Lower leg skin (tissue), 4 donors: ENCODE data around the gene CR1L. TPM values are rescaled to one million over a fixed set of nuclear protein-coding genes. Genes with fewer than 3 reads are reported as not detected.

Experiments
- DNase-seq, 2 donors: peaks; one replicate each; pipeline ENCODE4 v3.0.0-alpha.2; 2019; ENCODE audit warnings: low spot score in 2 of 2
- H3K4me3 ChIP-seq: fragments of 200-600 bp; sonication (generic); 2 replicates; pipeline ENCODE4 v1.5.1; 2017; ENCODE audit warnings: mild to moderate bottlenecking, low read depth; ENCODE audit not compliant: poor library complexity, severe bottlenecking
- CTCF ChIP-seq, 3 donors: fragments of 450-650 bp; IDR thresholded peaks; one replicate each; pipeline ENCODE4 v1.5.1; 2016; ENCODE audit warnings: antibody characterized with exemption in 3 of 3, mild to moderate bottlenecking in 3 of 3, moderate library complexity in 2 of 3
- POLR2A ChIP-seq, 2 donors: fragments of 450-650 bp; IDR thresholded peaks; one replicate each; pipeline ENCODE4 v1.6.1; 2016 to 2017; ENCODE audit warnings: antibody characterized with exemption in 2 of 2, mild to moderate bottlenecking in 1 of 2, moderate library complexity in 1 of 2
- WGBS, 2 donors: methylation state at CpG; one replicate each; pipeline ENCODE4 v1.1.5; 2018; 5-methylcytosine and 5-hydroxymethylcytosine counted together
- intact Hi-C: fragments of 100-400 bp; cut with DNase I; formaldehyde crosslinking; loops from one replicate; pipeline ENCODE4 v1.15.0; 2023; ENCODE audit warnings: low total_unique reads
- total RNA-seq, 4 donors: library from RNA; depleted of rRNA; stranded (reverse); fragments of >200 nt; gene quantifications; one replicate each; pipeline ENCODE4 v1.1.0, GENCODE V29; 2016

The CR1L gene
- total RNA-seq, 4 donors from 2014 or later = not detected

- intact Hi-C loops = no loop called here
- TF ChIP-seq CTCF (IDR thresholded peaks at IDR 0.05) = no peak
- no peak for TF ChIP-seq POLR2A (IDR thresholded peaks at IDR 0.05)
- no peak overlapping the region for H3K4me3 ChIP-seq
- DNase-seq = no peak
- 80% methylated on average over 2 of the region's 2 CpGs for WGBS, 2 donors
Measured at GRCh38 chr1:207740207-207740606, 95.3 kb downstream of the CR1L start.

DNA sequence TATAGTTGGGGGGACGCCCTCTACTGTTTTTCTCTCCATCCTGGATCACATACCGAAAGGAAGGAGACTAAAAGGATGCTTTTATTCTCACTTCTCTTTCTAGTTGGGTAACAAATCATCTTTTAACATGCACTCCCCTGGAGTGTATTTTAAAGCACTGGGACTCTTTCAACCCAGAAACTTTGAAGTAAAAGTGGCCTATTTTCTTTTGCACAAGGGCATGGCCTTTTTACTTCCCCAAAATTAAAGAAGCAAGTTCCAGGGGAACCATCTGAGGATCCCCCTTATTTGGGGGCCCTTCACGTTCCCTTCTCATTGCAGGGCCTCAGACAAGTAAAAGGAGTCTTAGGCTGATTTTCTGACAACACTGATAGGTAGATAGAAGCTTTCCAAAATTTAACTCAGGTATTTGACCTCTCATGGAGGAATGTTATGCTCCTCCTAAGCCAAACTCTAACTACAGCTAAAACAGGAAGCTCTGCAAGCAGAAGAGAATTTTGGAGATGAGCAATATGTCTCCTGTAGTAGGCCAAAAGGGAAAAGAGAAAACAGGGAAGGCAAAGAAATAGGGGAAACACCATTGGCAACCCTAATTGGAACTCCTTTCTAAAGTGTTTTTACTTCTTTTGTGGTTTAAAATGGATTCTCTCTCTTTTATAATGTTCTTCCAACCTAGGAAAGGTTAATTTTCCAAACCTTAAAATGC, 98.1 kb downstream of the CR1L start:
- intact Hi-C loops = no loop called here
- H3K4me3 ChIP-seq = no peak overlapping the region
- DNase-seq = no peak
- TF ChIP-seq CTCF (IDR thresholded peaks at IDR 0.05) = no peak
- no peak for TF ChIP-seq POLR2A (IDR thresholded peaks at IDR 0.05)
- 83 to 86% methylated on average over 3 of the region's 3 CpGs for WGBS, 2 donors

- no peak for DNase-seq
- H3K4me3 ChIP-seq = no peak overlapping the region
- WGBS, 2 donors = 92 to 98% methylated on average over 4 of the region's 4 CpGs
- no peak for TF ChIP-seq POLR2A (IDR thresholded peaks at IDR 0.05)
- no peak for TF ChIP-seq CTCF (IDR thresholded peaks at IDR 0.05)
- intact Hi-C loops = no loop called here
Measured at GRCh38 chr1:207744000-207744534, 99.1 kb downstream of the CR1L start.

DNA sequence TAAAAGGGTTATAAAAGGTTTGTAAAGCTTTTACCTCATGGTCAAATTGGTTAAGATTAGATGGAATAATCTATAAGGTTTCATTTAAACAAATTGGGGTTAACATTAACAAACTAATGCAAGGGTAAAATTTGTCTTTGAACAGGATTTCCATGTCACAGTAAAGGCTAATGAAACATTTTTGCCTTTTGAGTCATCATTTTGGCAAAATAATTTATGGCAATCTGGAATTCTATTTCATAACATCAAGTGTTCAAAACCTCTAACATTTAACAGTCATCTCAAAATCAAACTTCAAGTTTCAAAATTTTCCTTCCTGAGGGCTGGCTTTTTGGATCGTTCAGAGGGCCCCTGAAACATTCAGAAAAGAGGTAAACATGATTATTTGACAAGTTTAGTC, 100.4 kb downstream of the CR1L start:
- DNase-seq = no peak
- H3K4me3 ChIP-seq = no peak overlapping the region
- no peak for TF ChIP-seq CTCF (IDR thresholded peaks at IDR 0.05)
- no peak for TF ChIP-seq POLR2A (IDR thresholded peaks at IDR 0.05)
- intact Hi-C loops = no loop called here
- 47 to 48% methylated on average over 1 of the region's 1 CpG for WGBS, 2 donors

DNA sequence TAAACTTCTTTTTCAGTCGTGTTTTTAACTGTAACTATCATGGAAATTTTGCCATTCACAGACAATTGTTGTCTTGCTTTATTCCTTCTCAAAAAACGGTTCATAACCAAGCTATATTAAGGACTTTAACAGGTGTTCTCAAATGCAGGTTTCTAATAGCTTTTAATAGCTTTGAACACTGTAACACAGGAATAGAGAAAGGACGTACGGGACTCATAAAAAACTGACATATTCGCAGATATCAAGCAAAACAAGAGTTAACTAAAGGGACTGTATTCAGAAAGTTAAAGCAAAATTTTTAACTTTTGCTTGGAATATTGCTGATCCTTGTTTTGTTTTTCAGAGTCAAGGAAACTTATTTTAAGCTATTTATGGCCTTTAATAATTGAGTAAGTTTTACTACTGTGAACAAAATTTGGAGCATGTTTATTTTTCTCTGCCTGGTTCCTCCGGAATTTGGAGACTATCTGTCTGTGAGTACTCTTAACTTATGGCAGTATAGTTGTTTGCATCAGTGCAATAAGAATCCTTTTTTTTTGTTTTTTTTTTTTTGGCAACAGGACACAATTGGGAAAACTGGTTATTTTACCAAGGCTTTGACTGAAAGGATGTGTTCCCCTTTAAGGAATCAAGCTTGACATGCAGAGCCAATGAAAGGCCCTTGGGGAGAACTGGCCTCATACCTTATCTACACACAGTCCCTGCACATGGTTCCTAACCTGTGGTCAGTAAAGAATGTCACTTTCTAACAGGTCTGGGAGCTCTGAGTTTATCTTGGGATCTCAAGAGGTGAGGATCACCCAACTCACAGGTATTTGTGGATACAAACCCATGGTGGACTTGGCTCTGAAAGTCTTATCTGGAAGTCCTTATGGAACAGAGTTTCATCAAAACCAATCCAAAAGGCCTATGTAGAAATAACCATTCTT, 101.2 kb downstream of the CR1L start:
- no peak for TF ChIP-seq POLR2A (IDR thresholded peaks at IDR 0.05)
- no peak for TF ChIP-seq CTCF (IDR thresholded peaks at IDR 0.05)
- intact Hi-C loops = no loop called here
- no peak overlapping the region for H3K4me3 ChIP-seq
- DNase-seq = no peak
- 77 to 82% methylated on average over 6 of the region's 6 CpGs for WGBS, 2 donors
